Tibial nerve (tissue), 4 donors: Measurements from ENCODE around the gene FZD7.

Experiments
- EP300 ChIP-seq, 2 donors: sonication (generic); formaldehyde crosslinking; IDR thresholded peaks; one replicate each; pipeline ENCODE4 v1.6.1; 2017; ENCODE audit warnings: antibody characterized with exemption in 2 of 2, mild to moderate bottlenecking in 1 of 2
- POLR2A ChIP-seq, 2 donors: fragments of 450-650 bp; IDR thresholded peaks; one replicate each; pipeline ENCODE4 v1.6.1; 2017; ENCODE audit warnings: antibody characterized with exemption in 2 of 2, mild to moderate bottlenecking in 2 of 2, moderate library complexity in 2 of 2
- TF ChIP-seq, protein P1 (sequence below), 5 experiments: fragments of 200-600 bp in 3 of 5; fragments of 450-650 bp in 2 of 5; sonication (generic) in 3 of 5; IDR thresholded peaks; one replicate each; pipeline ENCODE4 v1.5.1; 2016 to 2019; ENCODE audit warnings: antibody characterized with exemption in 5 of 5, mild to moderate bottlenecking in 3 of 5, moderate library complexity in 2 of 5

DNA sequence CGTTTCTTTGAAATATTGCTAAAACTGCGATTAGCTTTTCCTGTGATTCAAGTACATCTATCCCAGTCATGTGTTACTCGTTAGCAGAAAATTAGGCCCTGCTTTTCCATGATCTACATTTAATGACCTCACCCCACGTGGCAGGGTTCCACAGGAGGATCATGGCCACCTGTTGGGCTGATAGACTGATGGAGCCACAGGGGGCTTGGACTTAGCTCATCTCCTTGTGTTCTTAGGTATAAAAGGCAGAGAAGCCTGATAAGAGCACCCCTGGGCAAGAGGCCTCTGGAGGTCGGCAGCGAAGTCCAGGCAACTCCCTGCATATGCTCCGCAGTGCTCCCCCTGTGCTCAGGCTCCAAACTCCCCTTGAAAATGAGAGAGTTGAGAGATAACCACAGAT is 12.9 kb downstream of the FZD7 start:
- TF ChIP-seq, protein P1, sequence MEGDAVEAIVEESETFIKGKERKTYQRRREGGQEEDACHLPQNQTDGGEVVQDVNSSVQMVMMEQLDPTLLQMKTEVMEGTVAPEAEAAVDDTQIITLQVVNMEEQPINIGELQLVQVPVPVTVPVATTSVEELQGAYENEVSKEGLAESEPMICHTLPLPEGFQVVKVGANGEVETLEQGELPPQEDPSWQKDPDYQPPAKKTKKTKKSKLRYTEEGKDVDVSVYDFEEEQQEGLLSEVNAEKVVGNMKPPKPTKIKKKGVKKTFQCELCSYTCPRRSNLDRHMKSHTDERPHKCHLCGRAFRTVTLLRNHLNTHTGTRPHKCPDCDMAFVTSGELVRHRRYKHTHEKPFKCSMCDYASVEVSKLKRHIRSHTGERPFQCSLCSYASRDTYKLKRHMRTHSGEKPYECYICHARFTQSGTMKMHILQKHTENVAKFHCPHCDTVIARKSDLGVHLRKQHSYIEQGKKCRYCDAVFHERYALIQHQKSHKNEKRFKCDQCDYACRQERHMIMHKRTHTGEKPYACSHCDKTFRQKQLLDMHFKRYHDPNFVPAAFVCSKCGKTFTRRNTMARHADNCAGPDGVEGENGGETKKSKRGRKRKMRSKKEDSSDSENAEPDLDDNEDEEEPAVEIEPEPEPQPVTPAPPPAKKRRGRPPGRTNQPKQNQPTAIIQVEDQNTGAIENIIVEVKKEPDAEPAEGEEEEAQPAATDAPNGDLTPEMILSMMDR (IDR thresholded peaks at IDR 0.05), result no peak
- TF ChIP-seq EP300 (IDR thresholded peaks at IDR 0.05), result no peak
- TF ChIP-seq POLR2A (IDR thresholded peaks at IDR 0.05), result no peak
